GM12878 (cell line): ENCODE results near the gene ALDH1L1.

Experiments
- CTCF ChIP-seq, 3 experiments: IDR thresholded peaks in 2 of 3; conservative IDR thresholded peaks in 1 of 3; 2 replicates each; pipeline ENCODE4 v1.5.1; 2011; ENCODE audit warnings: low read depth in 3 of 3, low read length in 3 of 3, mild to moderate bottlenecking in 3 of 3, control low read depth in 2 of 3, moderate library complexity in 2 of 3, inconsistent platforms in 1 of 3, mixed read lengths in 1 of 3; ENCODE audit not compliant: control insufficient read depth in 2 of 3, insufficient read depth in 1 of 3; ENCODE audit errors: extremely low read depth in 1 of 3
- ESRRA ChIP-seq: IDR thresholded peaks from 2 replicates; pipeline ENCODE4 v1.6.1; 2012; ENCODE audit warnings: mild to moderate bottlenecking, low read length, improper control_type of control experiment
- FOXK2 ChIP-seq: fragments of 450-650 bp; IDR thresholded peaks from 2 replicates; pipeline ENCODE4 v1.6.1; 2017; ENCODE audit warnings: mild to moderate bottlenecking, moderate library complexity
- JUNB ChIP-seq: IDR thresholded peaks from 2 replicates; pipeline ENCODE4 v1.6.1; 2016; ENCODE audit warnings: antibody characterized with exemption, mild to moderate bottlenecking
- POLR2A ChIP-seq: IDR thresholded peaks from 2 replicates; pipeline ENCODE4 v1.6.1; 2011; ENCODE audit warnings: low read depth, mild to moderate bottlenecking, low read length
- RAD21 ChIP-seq: IDR thresholded peaks from 2 replicates; pipeline ENCODE4 v1.6.1; 2011; ENCODE audit warnings: mild to moderate bottlenecking, low read depth, low read length, moderate library complexity; ENCODE audit not compliant: insufficient read depth
- SIN3A ChIP-seq: IDR thresholded peaks from 2 replicates; pipeline ENCODE4 v1.6.1; 2012; ENCODE audit warnings: low read depth, low read length, improper control_type of control experiment
- SREBF2 ChIP-seq: IDR thresholded peaks from 2 replicates; pipeline ENCODE4 v1.6.1; 2012; ENCODE audit warnings: mild to moderate bottlenecking, low read length
- TAF1 ChIP-seq: IDR thresholded peaks from 2 replicates; pipeline ENCODE4 v1.6.1; 2011; ENCODE audit warnings: mild to moderate bottlenecking, low read depth, low read length, borderline replicate concordance
- TCF12 ChIP-seq: IDR thresholded peaks from 2 replicates; pipeline ENCODE4 v1.6.1; 2011; ENCODE audit warnings: low read depth, mild to moderate bottlenecking, low read length
- ZBTB40 ChIP-seq: fragments of 450-650 bp; IDR thresholded peaks from 2 replicates; pipeline ENCODE4 v1.6.1; 2016; ENCODE audit warnings: mild to moderate bottlenecking, moderate library complexity, borderline replicate concordance

- TF ChIP-seq SREBF2 (no peak), POLR2A (no peak), RAD21 (no peak), SIN3A (no peak), ZBTB40 (no peak), CTCF (IDR thresholded peaks at IDR 0.05 in 2 of 3, conservative IDR thresholded peaks at IDR 0.05 in 1 of 3; ENCODE audit: control insufficient read depth in 2 of 3, extremely low read depth in 1 of 3, insufficient read depth in 1 of 3, low read depth in 3 of 3, low read length in 3 of 3) (no peak), ESRRA (no peak), TAF1 (no peak), FOXK2 (no peak), TCF12 (no peak), JUNB (no peak)
Observed at GRCh38 chr3:126187920-126188319, 7.5 kb upstream of the ALDH1L1 start.
